Measurements from ENCODE around the gene KLHL14.

DNA sequence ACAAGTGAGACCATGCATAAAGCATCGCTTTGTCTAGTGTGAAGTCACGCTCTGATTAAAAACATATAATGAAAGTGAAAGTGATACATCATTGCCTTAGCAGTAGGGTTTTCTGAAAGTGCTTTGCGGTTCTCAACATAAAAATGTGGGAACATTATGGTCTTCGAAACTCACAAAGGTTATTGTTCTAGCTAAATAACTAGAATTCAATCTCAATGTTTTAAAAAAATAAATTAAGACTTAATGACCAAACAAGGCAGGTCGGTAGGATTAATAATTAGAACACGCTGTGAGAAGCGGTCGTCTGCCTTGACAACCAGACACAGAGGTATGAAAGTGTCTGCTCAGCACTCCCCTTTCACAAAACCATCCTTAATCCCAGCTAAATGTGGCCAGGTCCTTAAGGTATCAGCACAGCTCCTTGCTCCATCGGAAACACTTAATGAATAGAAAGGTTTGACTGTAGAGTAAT is 42.2 kb downstream of the KLHL14 start:
- TF ChIP-seq POLR2A (IDR thresholded peaks at IDR 0.05) (no peak), CTCF (IDR thresholded peaks at IDR 0.05) (no peak), POLR2AphosphoS5 (IDR thresholded peaks at IDR 0.05) (no peak)

All from breast epithelium (tissue), 3 donors.